Eye (tissue), 1 donor: ENCODE data around the gene MAML2.
A peak's percentile ranks its signal among the peaks of the same experiment; 100 is the strongest.

Experiments used
- DNase-seq: peaks from one replicate; pipeline ENCODE4 v3.0.0-alpha.2; 2015

MAML2 gene

GRCh38 chr11:96178049-96178886 lies 164.7 kb downstream of the MAML2 start:
- no peak for DNase-seq

GRCh38 chr11:96177146-96177545 lies 165.8 kb downstream of the MAML2 start:
- no peak for DNase-seq

GRCh38 chr11:96173906-96174305 lies 169.1 kb downstream of the MAML2 start:
- DNase-seq = no peak

- no peak for DNase-seq
Measured at GRCh38 chr11:96173422-96173821, 169.6 kb downstream of the MAML2 start.

- DNase-seq = peak; percentile 51
Measured at GRCh38 chr11:96172604-96173003, 170.4 kb downstream of the MAML2 start.

GRCh38 chr11:96169250-96169649 lies 173.7 kb downstream of the MAML2 start:
- no peak for DNase-seq

GRCh38 chr11:96168623-96169022 lies 174.4 kb downstream of the MAML2 start:
- DNase-seq = no peak

GRCh38 chr11:96167787-96168186 lies 175.2 kb downstream of the MAML2 start:
- no peak for DNase-seq

GRCh38 chr11:96167203-96167758 lies 175.7 kb downstream of the MAML2 start:
- DNase-seq = no peak

- DNase-seq = peak; percentile 48
Measured at GRCh38 chr11:96162816-96163499, 180.0 kb downstream of the MAML2 start.

- DNase-seq = peak; percentile 33
Measured at GRCh38 chr11:96161307-96162089, 181.5 kb downstream of the MAML2 start.

GRCh38 chr11:96160732-96161306 lies 182.2 kb downstream of the MAML2 start:
- peak; percentile 27 for DNase-seq

- DNase-seq = no peak
Measured at GRCh38 chr11:96159968-96160367, 183.0 kb downstream of the MAML2 start.

GRCh38 chr11:96158126-96158525 lies 184.9 kb downstream of the MAML2 start:
- no peak for DNase-seq

GRCh38 chr11:96157517-96157873 lies 185.5 kb downstream of the MAML2 start:
- no peak for DNase-seq

GRCh38 chr11:96156379-96156722 lies 186.6 kb downstream of the MAML2 start:
- no peak for DNase-seq

GRCh38 chr11:96155627-96156378 lies 187.2 kb downstream of the MAML2 start:
- DNase-seq = peak; percentile 56

- DNase-seq = no peak
Measured at GRCh38 chr11:96154802-96155520, 188.0 kb downstream of the MAML2 start.

- no peak for DNase-seq
Measured at GRCh38 chr11:96152623-96153022, 190.4 kb downstream of the MAML2 start.

- DNase-seq = no peak
Measured at GRCh38 chr11:96151501-96151900, 191.5 kb downstream of the MAML2 start.

- no peak for DNase-seq
Measured at GRCh38 chr11:96150609-96151008, 192.4 kb downstream of the MAML2 start.
